NCI-H446 treated with DMSO at 0.1 percent for 48 hours (cell line): Measurements from ENCODE around the gene CCL17.
"Not testable (repeated sequence)": the region's sequence is repeated elsewhere in the genome, so short reads cannot be mapped to it uniquely, and the experiment has no call there.

Experiments
- DNase-seq: peaks from one replicate; lab custom pipeline; 2025; lab: John Stamatoyannopoulos, UW

Gene CCL17

GRCh38 chr16:57403965-57404817, at the start of gene CCL17:
TSS of gene CCL17 (plus strand) at chr16:57404767. CDS start at chr16:57413933, 9,166 bp downstream.
- DNase-seq, result no peak

GRCh38 chr16:57355898-57356414, 48.6 kb upstream of the CCL17 start:
- no peak for DNase-seq

GRCh38 chr16:57356547-57356946, 48.0 kb upstream of the CCL17 start:
- DNase-seq, result no peak

- DNase-seq, result no peak
Measured at GRCh38 chr16:57357330-57358085, 47.1 kb upstream of the CCL17 start.

- DNase-seq, result no peak
Measured at GRCh38 chr16:57358086-57358420, 46.5 kb upstream of the CCL17 start.

- DNase-seq, result no peak
Measured at GRCh38 chr16:57358527-57359095, 46.0 kb upstream of the CCL17 start, which contains the start of gene CCL22. TSS of gene CCL22 (plus strand) at chr16:57358783. CDS start at chr16:57358817, 34 bp downstream.

- no peak for DNase-seq
Measured at GRCh38 chr16:57360321-57360935, 44.1 kb upstream of the CCL17 start.

GRCh38 chr16:57361404-57361803, 43.2 kb upstream of the CCL17 start:
- DNase-seq, result no peak

GRCh38 chr16:57364143-57364542, 40.4 kb upstream of the CCL17 start:
- no peak for DNase-seq

GRCh38 chr16:57366544-57367040, 38.0 kb upstream of the CCL17 start:
- no peak for DNase-seq

- no peak for DNase-seq
Measured at GRCh38 chr16:57367116-57367752, 37.3 kb upstream of the CCL17 start.

- no peak for DNase-seq
Measured at GRCh38 chr16:57371494-57372371, 32.8 kb upstream of the CCL17 start.

- DNase-seq, result no peak
Measured at GRCh38 chr16:57372372-57373116, 32.0 kb upstream of the CCL17 start, which contains the start of gene CX3CL1. TSS of gene CX3CL1 (plus strand) at chr16:57372490. CDS start at chr16:57372569, 79 bp downstream.

GRCh38 chr16:57373117-57373947, 31.2 kb upstream of the CCL17 start:
- no peak for DNase-seq

GRCh38 chr16:57374067-57374534, 30.5 kb upstream of the CCL17 start:
- no peak for DNase-seq

GRCh38 chr16:57374925-57375465, 29.6 kb upstream of the CCL17 start:
- not testable (repeated sequence) for DNase-seq

GRCh38 chr16:57376313-57376818, 28.2 kb upstream of the CCL17 start:
- no peak for DNase-seq
